HG03520 (cell line): Measurements from ENCODE around the gene OR52D1.

ENCODE experiments used
- ATAC-seq: cut with Tn5 transposase; IDR thresholded peaks from one replicate; pipeline ENCODE4 v1.9.1; 2021; ENCODE audit warnings: mild to moderate bottlenecking, moderate library complexity; ENCODE audit not compliant: unreplicated experiment

Gene OR52D1

DNA sequence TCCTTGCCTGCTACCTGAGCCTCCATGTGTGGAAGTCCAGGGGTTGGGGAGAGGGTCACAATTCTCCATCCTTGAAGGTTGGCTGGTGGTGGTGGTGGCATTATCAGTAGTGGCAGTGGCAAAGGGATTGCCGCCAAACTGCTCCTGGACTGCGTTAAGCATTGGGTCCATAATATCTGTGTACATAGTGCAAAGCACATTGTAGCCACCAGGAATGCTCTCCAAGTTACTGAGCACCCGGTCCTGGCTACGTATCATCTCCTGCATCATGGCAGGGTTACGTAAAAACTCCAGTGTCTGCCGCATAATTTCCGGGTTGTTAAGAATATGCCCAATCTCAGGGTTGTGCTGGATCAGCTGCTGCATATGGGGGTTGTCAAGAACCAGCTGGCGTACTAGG lies 20.1 kb downstream of the OR52D1 start:
- no peak for ATAC-seq

DNA sequence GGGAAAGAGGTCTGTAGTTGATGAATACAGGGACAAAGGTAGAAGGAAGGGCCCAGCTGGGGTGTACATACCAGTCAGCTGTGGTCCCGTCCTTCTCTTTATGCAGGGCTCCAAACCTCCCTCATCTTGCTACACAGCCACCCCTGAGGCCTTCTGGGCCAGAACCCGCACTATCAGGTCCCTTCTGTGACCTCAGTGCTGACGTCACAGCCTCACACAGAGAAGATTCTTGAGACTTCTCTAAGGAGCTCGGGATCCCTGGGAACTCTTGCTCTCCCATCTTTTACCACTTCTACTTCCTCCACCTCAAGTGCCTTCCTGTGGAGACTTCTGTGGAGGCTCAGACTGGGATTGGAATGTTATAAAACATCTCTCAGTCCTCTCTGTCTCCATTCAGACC lies 21.3 kb downstream of the OR52D1 start, which contains the start of gene UBQLN3:
TSS of gene UBQLN3 (minus strand) at position 155 of the 400 bp plus-strand sequence. CDS start 399 bp downstream, outside the sequence.
- ATAC-seq: no peak

DNA sequence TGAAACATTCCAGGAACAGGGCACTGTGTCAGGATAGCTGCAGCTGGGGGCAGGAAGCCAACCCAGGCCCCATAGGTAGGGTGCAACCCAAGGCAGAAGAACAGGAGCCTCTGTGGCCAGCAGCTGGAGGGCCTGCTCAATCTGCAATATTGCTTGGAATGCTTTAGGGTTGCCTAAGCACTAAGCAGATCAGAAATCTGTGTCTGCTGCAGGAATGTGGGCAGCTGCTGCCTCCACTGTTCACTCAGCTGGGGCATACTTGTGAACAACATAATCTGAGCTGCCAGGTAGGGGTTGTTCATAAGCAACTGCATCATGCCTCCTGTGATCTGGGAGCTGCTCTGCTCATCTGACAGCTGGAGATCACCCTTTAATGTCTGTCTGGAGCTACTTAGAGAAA lies 26.4 kb downstream of the OR52D1 start:
- ATAC-seq: no peak

DNA sequence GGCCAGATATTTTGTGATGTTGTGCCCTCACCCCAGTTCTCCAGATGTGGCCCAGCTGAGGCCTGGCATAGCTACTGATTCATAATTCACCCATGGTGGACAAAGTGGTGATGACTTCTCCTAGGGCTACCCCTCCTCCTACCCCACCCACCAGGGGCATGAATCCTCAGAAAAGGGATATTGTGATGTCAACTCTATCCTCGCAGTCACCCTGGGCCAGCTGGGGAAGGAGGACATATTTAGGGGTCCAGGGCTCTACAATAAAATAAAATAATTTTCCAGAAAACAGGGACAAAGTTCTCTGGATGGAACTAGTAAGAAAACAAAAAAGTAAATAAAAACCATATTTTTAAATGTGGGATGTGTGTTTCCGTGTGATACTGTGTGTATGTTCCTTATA lies 28.1 kb downstream of the OR52D1 start, which contains the start of gene UBQLNL:
TSS of gene UBQLNL (minus strand) at position 101 of the 400 bp plus-strand sequence. CDS start 258 bp downstream, outside the sequence.
- no peak for ATAC-seq

DNA sequence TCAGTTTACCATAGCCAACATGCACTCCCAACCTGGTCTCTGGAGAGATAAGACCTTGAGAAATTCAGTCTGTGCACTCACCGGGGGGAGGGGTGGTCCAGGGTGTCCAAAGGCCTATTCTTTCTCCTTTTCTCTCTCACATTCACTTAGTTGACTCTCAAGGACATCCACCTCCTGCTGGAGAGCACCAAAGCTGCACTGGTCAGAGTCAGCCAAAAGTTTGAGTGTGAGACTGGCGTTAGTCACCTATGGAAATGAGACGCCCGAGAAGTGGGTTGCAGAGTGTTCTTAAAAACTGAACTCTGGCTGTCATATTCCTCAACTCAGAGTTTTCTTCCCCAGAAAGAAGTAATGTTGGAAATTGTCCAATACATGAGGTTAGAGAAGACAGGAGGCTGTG lies 33.1 kb downstream of the OR52D1 start:
- no peak for ATAC-seq

DNA sequence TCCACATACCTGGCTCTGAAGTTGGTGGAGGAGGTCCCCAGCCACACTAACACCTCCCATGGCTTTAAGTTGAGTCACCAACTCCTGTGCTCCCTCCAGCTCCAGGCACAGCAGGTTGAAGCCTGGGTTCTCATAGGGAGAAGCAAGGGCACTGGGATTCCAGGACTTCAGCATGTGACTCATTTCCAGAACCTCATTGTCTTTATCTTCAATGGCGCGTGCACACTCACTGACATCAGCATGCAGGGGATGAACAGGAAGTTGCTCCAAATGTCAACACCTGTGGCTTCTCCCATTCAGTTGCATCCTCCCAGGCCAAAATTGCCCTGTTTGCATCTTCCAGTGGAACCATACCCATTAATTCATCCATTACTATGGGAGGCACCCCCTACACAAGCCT lies 33.8 kb downstream of the OR52D1 start:
- no peak for ATAC-seq

DNA sequence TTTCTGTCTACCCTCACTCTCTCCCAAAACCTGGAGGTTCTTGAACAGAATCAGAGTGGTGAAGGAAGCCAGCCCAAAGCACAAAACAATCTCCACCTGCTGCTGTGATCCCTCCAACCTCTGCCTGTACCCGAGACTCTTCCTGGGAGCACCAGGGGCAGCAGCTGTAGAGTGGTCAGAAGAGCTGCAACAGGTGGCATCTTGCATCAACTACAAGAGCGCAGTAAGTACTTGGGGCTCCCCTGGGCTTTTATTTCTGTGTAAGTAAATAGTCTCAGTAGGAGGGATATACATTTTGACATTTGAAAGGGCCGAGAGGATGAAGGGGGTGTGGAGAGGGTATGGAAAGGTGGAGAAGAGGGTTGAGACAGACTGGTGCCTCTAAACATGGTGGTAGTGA lies 36.3 kb downstream of the OR52D1 start:
- ATAC-seq: no peak

DNA sequence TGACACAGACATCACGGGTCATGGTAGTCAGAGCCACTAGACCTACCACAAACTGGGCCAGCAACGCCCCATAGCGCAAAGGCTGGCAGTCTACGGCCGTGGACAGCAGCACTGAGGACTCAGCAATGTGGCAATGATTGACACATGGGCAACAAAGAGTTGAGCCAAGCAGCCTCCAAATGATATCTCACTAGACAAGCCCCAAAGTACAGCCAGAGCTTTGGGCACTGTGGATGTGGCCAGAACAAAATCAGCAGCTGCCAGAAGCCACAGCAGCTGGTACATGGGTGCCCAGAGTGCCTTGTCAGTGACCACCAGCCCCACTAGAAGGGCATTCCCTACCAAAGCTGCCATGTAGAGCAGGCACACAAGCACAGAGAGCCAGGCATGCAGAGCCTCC lies 39.2 kb downstream of the OR52D1 start:
- no peak for ATAC-seq

DNA sequence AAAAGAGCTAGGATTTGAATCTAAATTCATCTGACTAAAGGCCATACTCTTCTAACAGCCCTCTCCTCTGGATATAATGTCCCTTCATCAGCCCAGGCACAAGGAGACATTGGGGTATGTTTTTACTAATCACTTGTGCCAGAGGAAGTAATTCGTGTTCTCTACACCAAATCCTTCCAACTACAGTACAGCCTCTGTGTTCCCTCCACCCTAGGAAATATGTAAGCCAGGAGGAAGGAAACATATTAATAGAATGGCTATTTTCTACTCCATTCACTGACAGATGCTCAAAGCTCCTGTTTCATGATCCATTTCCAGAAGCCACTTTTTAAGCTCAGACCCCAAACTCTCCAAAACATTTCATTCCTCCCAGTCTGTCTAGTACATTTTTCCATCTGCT lies 40.0 kb downstream of the OR52D1 start:
- no peak for ATAC-seq

DNA sequence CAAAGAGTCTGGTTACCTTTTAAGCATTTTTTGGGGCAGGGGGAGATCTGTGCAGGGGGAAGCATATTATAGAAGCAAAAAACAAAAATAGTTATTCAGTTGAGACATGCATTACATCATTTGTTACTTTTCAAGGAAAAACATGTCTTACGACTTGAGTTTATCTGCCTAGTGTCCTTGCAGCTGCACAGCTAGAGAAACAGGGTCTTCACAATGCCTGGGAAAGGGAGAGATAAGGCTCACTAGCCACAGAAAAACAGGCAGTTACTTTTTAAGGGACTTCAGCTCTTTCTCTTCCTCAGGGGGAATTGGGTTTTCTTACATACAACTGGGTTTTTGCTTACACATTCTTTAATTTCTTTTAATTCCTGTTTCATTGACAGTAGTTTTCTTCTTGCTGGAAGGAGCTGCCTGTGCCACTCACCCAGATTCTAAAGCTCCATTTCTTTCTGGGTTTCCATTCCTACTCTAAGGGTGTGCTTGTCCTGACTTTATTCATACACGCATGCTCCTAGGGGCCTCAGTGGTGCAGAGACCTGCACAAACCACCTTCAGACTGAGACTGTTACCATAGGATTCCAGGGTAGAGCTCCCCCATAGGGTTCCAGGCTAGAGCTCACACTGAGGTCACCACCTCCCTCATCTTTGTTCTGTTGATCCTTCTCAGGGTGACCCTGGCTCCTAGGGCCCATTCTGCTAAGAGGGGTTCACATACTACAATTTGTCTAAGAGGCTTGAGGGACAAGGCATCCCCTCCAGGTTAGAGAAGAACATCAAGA lies 42.8 kb downstream of the OR52D1 start:
- no peak for ATAC-seq

DNA sequence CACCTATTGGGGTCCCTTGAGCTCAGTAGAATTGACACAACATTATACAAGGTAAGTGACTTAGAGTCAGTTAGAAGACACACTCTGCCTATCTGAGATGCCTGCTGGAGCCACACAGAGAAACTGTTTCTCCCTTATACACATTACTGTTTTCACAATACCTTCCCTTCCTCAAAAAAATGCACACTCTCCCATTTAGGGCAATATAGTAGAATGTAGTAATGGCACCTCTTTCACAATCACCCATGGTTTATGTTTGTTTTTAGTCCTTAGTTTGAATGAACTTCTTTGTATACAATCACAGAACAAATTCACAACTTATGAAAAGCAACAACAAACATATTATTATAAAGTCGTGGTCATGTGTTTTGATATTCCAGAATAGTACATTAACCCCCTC lies 45.6 kb downstream of the OR52D1 start:
- ATAC-seq: no peak

DNA sequence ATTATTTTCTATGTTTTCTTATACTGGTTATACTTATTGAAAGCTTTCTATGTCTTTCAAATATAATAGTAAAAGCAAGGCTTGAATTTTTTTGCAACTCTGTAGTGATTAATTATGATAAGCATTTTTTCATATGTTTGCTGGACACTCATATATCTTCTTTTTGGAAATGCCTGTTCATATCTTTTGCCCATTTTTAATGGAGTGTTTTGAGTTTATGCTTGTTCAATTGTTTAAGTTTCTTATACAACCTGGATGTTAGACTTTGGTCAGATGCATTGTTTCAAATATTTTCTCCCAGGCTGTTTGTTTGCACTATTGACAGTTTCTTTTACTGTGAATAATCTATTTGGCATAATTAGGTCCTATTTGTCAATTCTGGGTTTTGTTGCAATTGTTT lies 48.0 kb downstream of the OR52D1 start:
- ATAC-seq: no peak
